Liver (tissue), 2 donors: ENCODE results near the gene MIB2.

Experiments used
- CTCF ChIP-seq: fragments of 150-350 bp; IDR thresholded peaks from 2 replicates; pipeline ENCODE4 v1.5.1; 2017; ENCODE audit warnings: improper control_type of control experiment, low read depth, low read length; ENCODE audit not compliant: missing input control
- ZBTB33 ChIP-seq: IDR thresholded peaks from 2 replicates; pipeline ENCODE4 v1.6.1; 2016; ENCODE audit warnings: antibody characterized with exemption
- donor health status: healthy.

- TF ChIP-seq CTCF (no peak), ZBTB33 (no peak)
Measured at GRCh38 chr1:1609822-1610485, 5.3 kb upstream of the MIB2 start.
